ENCODE data around the gene DSCAM. TPM values are rescaled to one million over a fixed set of nuclear protein-coding genes. Genes with fewer than 3 reads are reported as not detected.
A peak's percentile ranks its signal among the peaks of the same experiment; 100 is the strongest.

Gene DSCAM
- total RNA-seq, 1 donor from 2014 or later: 4.4 TPM

GRCh38 chr21:40143822-40144525, 703.0 kb downstream of the DSCAM start:
- peak; percentile 98 for TF ChIP-seq CTCF (IDR thresholded peaks at IDR 0.05; ENCODE audit: partially characterized antibody, unreplicated experiment)
- H3K9me3 Mint-ChIP-seq (ENCODE audit: unreplicated experiment): no peaks in the 10 kb centered on the region
- peaks cover 6% of the 10 kb centered on the region for H3K4me1 Mint-ChIP-seq (ENCODE audit: low read depth, unreplicated experiment)
- H3K27me3 Mint-ChIP-seq (ENCODE audit: unreplicated experiment): no peaks in the 10 kb centered on the region
- H3K4me3 Mint-ChIP-seq (ENCODE audit: unreplicated experiment): no peak overlapping the region
- peak; percentile 81 for DNase-seq
- no peak overlapping the region for H3K27ac Mint-ChIP-seq (ENCODE audit: unreplicated experiment)
- no peaks in the 10 kb centered on the region for H3K36me3 Mint-ChIP-seq (ENCODE audit: unreplicated experiment)

GRCh38 chr21:40141621-40142020, 705.3 kb downstream of the DSCAM start:
- H3K4me1 Mint-ChIP-seq (ENCODE audit: low read depth, unreplicated experiment): peaks cover 6% of the 10 kb centered on the region
- DNase-seq: no peak
- no peaks in the 10 kb centered on the region for H3K27me3 Mint-ChIP-seq (ENCODE audit: unreplicated experiment)
- no peak overlapping the region for H3K27ac Mint-ChIP-seq (ENCODE audit: unreplicated experiment)
- TF ChIP-seq CTCF (IDR thresholded peaks at IDR 0.05; ENCODE audit: partially characterized antibody, unreplicated experiment): no peak
- no peaks in the 10 kb centered on the region for H3K36me3 Mint-ChIP-seq (ENCODE audit: unreplicated experiment)
- H3K9me3 Mint-ChIP-seq (ENCODE audit: unreplicated experiment): no peaks in the 10 kb centered on the region
- no peak overlapping the region for H3K4me3 Mint-ChIP-seq (ENCODE audit: unreplicated experiment)

- H3K4me1 Mint-ChIP-seq (ENCODE audit: low read depth, unreplicated experiment): no peaks in the 10 kb centered on the region
- no peaks in the 10 kb centered on the region for H3K36me3 Mint-ChIP-seq (ENCODE audit: unreplicated experiment)
- no peak overlapping the region for H3K4me3 Mint-ChIP-seq (ENCODE audit: unreplicated experiment)
- no peak for DNase-seq
- H3K27me3 Mint-ChIP-seq (ENCODE audit: unreplicated experiment): no peaks in the 10 kb centered on the region
- H3K27ac Mint-ChIP-seq (ENCODE audit: unreplicated experiment): no peak overlapping the region
- TF ChIP-seq CTCF (IDR thresholded peaks at IDR 0.05; ENCODE audit: partially characterized antibody, unreplicated experiment): no peak
- H3K9me3 Mint-ChIP-seq (ENCODE audit: unreplicated experiment): no peaks in the 10 kb centered on the region
These were observed 706.3 kb downstream of the DSCAM start for GRCh38 chr21:40140675-40141074.

- TF ChIP-seq CTCF (IDR thresholded peaks at IDR 0.05; ENCODE audit: partially characterized antibody, unreplicated experiment): no peak
- no peaks in the 10 kb centered on the region for H3K4me1 Mint-ChIP-seq (ENCODE audit: low read depth, unreplicated experiment)
- H3K27ac Mint-ChIP-seq (ENCODE audit: unreplicated experiment): no peak overlapping the region
- no peaks in the 10 kb centered on the region for H3K9me3 Mint-ChIP-seq (ENCODE audit: unreplicated experiment)
- H3K4me3 Mint-ChIP-seq (ENCODE audit: unreplicated experiment): no peak overlapping the region
- H3K27me3 Mint-ChIP-seq (ENCODE audit: unreplicated experiment): no peaks in the 10 kb centered on the region
- DNase-seq: no peak
- H3K36me3 Mint-ChIP-seq (ENCODE audit: unreplicated experiment): no peaks in the 10 kb centered on the region
These were observed 707.3 kb downstream of the DSCAM start for GRCh38 chr21:40139636-40140035.

GRCh38 chr21:40136571-40136970, 710.4 kb downstream of the DSCAM start:
- no peak overlapping the region for H3K27ac Mint-ChIP-seq (ENCODE audit: unreplicated experiment)
- H3K27me3 Mint-ChIP-seq (ENCODE audit: unreplicated experiment): no peaks in the 10 kb centered on the region
- H3K4me3 Mint-ChIP-seq (ENCODE audit: unreplicated experiment): no peak overlapping the region
- no peaks in the 10 kb centered on the region for H3K9me3 Mint-ChIP-seq (ENCODE audit: unreplicated experiment)
- no peak for DNase-seq
- no peak for TF ChIP-seq CTCF (IDR thresholded peaks at IDR 0.05; ENCODE audit: partially characterized antibody, unreplicated experiment)
- H3K36me3 Mint-ChIP-seq (ENCODE audit: unreplicated experiment): peaks cover 10% of the 10 kb centered on the region
- H3K4me1 Mint-ChIP-seq (ENCODE audit: low read depth, unreplicated experiment): no peaks in the 10 kb centered on the region
